Ovary (tissue), 9 donors: ENCODE results near the gene ARHGAP9. TPM values are rescaled to one million over a fixed set of nuclear protein-coding genes. Genes with fewer than 3 reads are reported as not detected.

ENCODE experiments used
- DNase-seq, 5 donors: peaks; one replicate each; pipeline ENCODE4 v3.0.0-alpha.2; 2019 to 2020
- H3K27ac ChIP-seq, 2 donors: fragments of 200-600 bp; one replicate each; pipeline versions ENCODE4 v1.5.1 to v1.8.0; 2019 to 2022
- H3K27me3 ChIP-seq: fragments of 200-600 bp; one replicate; pipeline ENCODE4 v1.8.0; 2022
- H3K36me3 ChIP-seq: fragments of 200-600 bp; sonication (generic); one replicate; pipeline ENCODE4 v1.5.1; 2019
- H3K4me1 ChIP-seq: one replicate; pipeline ENCODE4 v1.8.1; 2013; ENCODE audit warnings: mild to moderate bottlenecking, moderate library complexity; ENCODE audit not compliant: insufficient read depth
- H3K4me3 ChIP-seq: fragments of 200-600 bp; sonication (generic); one replicate; pipeline ENCODE4 v1.5.1; 2017
- H3K9me3 ChIP-seq, 2 donors: fragments of 200-600 bp in 1 of 2; sonication (generic) in 1 of 2; one replicate each; pipeline versions ENCODE4 v1.5.1 to v1.8.1; 2013 to 2019; ENCODE audit warnings: mild to moderate bottlenecking in 1 of 2, moderate library complexity in 1 of 2
- EP300 ChIP-seq: sonication (generic); formaldehyde crosslinking; IDR thresholded peaks from one replicate; pipeline ENCODE4 v1.6.1; 2017; ENCODE audit warnings: antibody characterized with exemption
- POLR2A ChIP-seq: fragments of 450-650 bp; IDR thresholded peaks from one replicate; pipeline ENCODE4 v1.6.1; 2017; ENCODE audit warnings: antibody characterized with exemption, mild to moderate bottlenecking, moderate library complexity
- WGBS, 3 donors: extraction: QIAGEN DNeasy Blood & Tissue Kit in 1 of 3; methylation state at CpG; one replicate each; pipeline versions ENCODE4 v1.1.5 to v1.1.7; 2013 to 2017; 5-methylcytosine and 5-hydroxymethylcytosine counted together
- intact Hi-C, 4 donors: fragments of 100-400 bp; cut with DNase I; formaldehyde crosslinking; loops; one replicate each; pipeline versions ENCODE4 v1.11.0 to v1.15.1; 2022 to 2023
- polyA plus RNA-seq, 2 donors: library from polyadenylated mRNA; stranded (reverse); fragments of 200-250 nt in 1 of 2; fragments of 350-450 nt in 1 of 2; fragmentation: Illumina TruSeq in 1 of 2; extraction: RNeasy Lipid Tissue Mini Kit (QIAGEN cat#74804) in 1 of 2; gene quantifications; one replicate each; pipeline ENCODE4 v1.2.3, GENCODE V29; 2013 to 2014
- total RNA-seq, 7 donors: library from RNA; depleted of rRNA in 2 of 7; stranded (reverse); fragments of >200 nt in 2 of 7; fragmentation: NEBNext Ultra II Directional in 3 of 7; extraction: Animal tissue kit (Norgen Biotek cat#: 25700) in 3 of 7; gene quantifications; one replicate each; pipeline versions ENCODE4 v1.1.0 to v1.2.4, GENCODE V29; 2016 to 2023
- TF ChIP-seq, protein P1 (sequence below), 3 donors: fragments of 450-650 bp in 2 of 3; fragments of 200-600 bp in 1 of 3; IDR thresholded peaks; one replicate each; pipeline versions ENCODE4 v1.5.1 to v1.8.0; 2016 to 2022; ENCODE audit warnings: antibody characterized with exemption in 3 of 3, mild to moderate bottlenecking in 1 of 3
- donor health status: DM: no; HTN: no; CAD: no; lungs with moderate emphysema.
- donor health status: DM: no; HTN: no; CAD: no.
- donor health status: Bipolar disorder and iron deficiency.
- donor health status: DM: yes; HTN: yes; CAD: no.
- donor health status: DM: no; HTN: no; CAD: no.
- donor health status: DM: yes; HTN: yes; CAD: no.

Gene ARHGAP9
- total and polyA plus RNA-seq, 9 donors: 2.6 to 9.5 (median 4.2) TPM

DNA sequence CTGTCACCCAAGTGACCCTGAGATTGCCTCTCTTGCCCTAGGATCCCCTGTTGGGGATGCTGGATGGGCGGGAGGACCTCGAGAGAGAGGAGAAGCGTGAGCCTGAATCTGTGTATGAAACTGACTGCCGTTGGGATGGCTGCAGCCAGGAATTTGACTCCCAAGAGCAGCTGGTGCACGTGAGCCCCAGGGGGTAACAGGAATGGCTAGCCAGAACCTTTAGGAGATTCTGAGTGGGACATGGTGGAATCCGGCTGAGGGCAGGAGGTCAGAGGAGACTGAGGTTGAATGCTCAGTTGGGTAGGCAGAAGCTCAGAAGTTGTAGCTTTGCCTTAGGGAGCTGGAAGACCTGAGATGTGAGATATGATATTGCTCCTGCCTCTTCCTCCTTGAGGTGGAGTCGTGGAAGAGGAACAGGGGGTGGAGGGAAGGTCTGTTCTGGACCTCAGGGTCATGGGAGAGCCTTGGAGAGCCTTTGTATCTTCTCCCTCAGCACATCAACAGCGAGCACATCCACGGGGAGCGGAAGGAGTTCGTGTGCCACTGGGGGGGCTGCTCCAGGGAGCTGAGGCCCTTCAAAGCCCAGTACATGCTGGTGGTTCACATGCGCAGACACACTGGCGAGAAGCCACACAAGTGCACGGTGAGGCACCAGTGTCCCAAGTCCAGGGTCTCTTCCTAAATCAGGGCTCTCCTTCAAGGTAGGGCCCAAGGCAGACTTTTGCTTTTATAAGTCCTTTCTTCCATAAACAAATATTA lies 13.7 kb downstream of the ARHGAP9 start:
- intact Hi-C loops: no loop called here

DNA sequence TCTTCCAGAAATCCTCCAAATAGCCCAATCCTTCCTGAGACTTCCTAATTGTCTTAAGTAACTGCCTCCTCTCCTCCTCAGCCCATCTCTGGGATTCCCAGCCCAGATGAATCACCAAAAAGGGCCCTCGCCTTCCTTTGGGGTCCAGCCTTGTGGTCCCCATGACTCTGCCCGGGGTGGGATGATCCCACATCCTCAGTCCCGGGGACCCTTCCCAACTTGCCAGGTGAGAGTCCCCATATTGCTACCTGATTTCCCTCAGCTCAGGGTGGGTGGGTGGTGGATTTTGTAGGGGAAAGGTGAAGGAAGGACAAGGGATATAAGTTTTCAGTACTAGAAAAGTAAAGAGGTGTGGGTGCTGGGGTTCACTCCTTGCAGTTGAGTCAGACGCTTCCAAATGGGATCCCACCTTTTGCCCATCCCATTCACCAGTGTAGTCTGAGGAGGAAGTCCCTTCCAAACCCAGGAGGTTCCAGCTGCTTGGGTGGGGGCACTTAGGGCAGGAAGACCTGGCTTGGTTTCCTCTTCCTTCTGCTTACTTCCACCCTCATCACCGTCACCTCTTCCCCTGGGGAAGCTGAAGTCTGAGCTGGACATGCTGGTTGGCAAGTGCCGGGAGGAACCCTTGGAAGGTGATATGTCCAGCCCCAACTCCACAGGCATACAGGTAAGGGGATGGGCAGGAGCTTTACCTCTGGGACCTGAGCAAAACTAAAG lies 14.5 kb downstream of the ARHGAP9 start:
- DNase-seq: no peak
- no peaks in the 10 kb centered on the region for H3K36me3 ChIP-seq
- H3K27ac ChIP-seq: no peak overlapping the region
- H3K4me3 ChIP-seq: no peak overlapping the region
- H3K27me3 ChIP-seq: no peaks in the 10 kb centered on the region
- H3K9me3 ChIP-seq: no peaks in the 10 kb centered on the region
- intact Hi-C loops: no loop called here
- H3K4me1 ChIP-seq: peaks cover 6% of the 10 kb centered on the region
- 88 to 92% (median 89%) methylated on average over 6 of the region's 6 CpGs for WGBS, 3 donors
- TF ChIP-seq EP300 (no peak), POLR2A (no peak)
- TF ChIP-seq, protein P1, sequence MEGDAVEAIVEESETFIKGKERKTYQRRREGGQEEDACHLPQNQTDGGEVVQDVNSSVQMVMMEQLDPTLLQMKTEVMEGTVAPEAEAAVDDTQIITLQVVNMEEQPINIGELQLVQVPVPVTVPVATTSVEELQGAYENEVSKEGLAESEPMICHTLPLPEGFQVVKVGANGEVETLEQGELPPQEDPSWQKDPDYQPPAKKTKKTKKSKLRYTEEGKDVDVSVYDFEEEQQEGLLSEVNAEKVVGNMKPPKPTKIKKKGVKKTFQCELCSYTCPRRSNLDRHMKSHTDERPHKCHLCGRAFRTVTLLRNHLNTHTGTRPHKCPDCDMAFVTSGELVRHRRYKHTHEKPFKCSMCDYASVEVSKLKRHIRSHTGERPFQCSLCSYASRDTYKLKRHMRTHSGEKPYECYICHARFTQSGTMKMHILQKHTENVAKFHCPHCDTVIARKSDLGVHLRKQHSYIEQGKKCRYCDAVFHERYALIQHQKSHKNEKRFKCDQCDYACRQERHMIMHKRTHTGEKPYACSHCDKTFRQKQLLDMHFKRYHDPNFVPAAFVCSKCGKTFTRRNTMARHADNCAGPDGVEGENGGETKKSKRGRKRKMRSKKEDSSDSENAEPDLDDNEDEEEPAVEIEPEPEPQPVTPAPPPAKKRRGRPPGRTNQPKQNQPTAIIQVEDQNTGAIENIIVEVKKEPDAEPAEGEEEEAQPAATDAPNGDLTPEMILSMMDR (IDR thresholded peaks at IDR 0.05): no peak

More for the DNA sequence above, 13.7 kb downstream of the ARHGAP9 start:
- Histone ChIP-seq H3K4me3 (no peak overlapping the region), H3K4me1 (peaks cover 3% of the 10 kb centered on the region), H3K9me3 (no peaks in the 10 kb centered on the region), H3K27ac (no peak overlapping the region), H3K36me3 (no peaks in the 10 kb centered on the region), H3K27me3 (no peaks in the 10 kb centered on the region)
- WGBS, 3 donors: 77 to 81% (median 79%) methylated on average over 14 of the region's 14 CpGs
- DNase-seq: no peak
- TF ChIP-seq POLR2A (no peak), EP300 (no peak)
- TF ChIP-seq, protein P1 (IDR thresholded peaks at IDR 0.05): no peak

DNA sequence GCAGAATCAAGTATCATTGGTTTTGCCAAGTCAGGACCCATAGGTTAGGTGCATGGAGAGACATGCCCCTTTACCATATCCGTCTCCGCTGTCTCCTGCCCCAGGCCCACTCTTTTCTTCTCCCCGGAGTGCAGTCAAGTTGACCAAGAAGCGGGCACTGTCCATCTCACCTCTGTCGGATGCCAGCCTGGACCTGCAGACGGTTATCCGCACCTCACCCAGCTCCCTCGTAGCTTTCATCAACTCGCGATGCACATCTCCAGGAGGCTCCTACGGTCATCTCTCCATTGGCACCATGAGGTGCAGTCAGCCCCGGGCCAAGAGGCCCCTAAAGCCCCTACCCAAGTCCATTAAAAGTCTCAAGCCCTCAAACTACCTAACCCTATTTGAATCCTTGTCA lies 15.1 kb downstream of the ARHGAP9 start:
- no peaks in the 10 kb centered on the region for H3K9me3 ChIP-seq
- no peak for TF ChIP-seq POLR2A
- TF ChIP-seq, protein P1 (IDR thresholded peaks at IDR 0.05): no peak
- no peak for TF ChIP-seq EP300
- no peak overlapping the region for H3K4me3 ChIP-seq
- intact Hi-C loops: no loop called here
- no peaks in the 10 kb centered on the region for H3K27me3 ChIP-seq
- 90 to 94% (median 93%) methylated on average over 12 of the region's 12 CpGs for WGBS, 3 donors
- DNase-seq: no peak
- H3K27ac ChIP-seq: no peak overlapping the region
- no peaks in the 10 kb centered on the region for H3K36me3 ChIP-seq
- H3K4me1 ChIP-seq: peaks cover 6% of the 10 kb centered on the region

DNA sequence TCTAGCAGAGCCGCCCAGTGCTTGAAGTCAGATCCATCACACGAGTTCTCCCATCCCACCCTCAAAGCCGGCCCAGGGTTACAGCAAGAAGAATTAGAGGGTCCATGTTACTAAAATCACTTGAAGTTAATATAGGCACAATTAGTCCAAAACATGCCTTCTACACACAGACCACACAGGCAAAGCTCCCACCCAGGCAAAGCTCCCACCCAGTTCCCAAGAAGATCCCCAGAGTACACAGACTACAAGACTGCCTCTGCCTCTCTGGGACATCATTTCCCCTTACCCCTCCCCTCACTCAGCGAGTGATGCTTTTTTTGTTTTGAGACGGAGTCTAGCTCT lies 16.8 kb downstream of the ARHGAP9 start:
- Histone ChIP-seq H3K4me1 (peaks cover 7% of the 10 kb centered on the region), H3K4me3 (no peak overlapping the region), H3K27ac (no peak overlapping the region), H3K36me3 (no peaks in the 10 kb centered on the region), H3K27me3 (no peaks in the 10 kb centered on the region), H3K9me3 (no peaks in the 10 kb centered on the region)
- WGBS, 3 donors: 35 to 41% (median 37%) methylated on average over 5 of the region's 5 CpGs
- intact Hi-C loops: no loop called here
- TF ChIP-seq EP300 (no peak), POLR2A (no peak)
- no peak for DNase-seq
